Measurements from ENCODE around the gene TMOD4.

The TMOD4 gene

DNA sequence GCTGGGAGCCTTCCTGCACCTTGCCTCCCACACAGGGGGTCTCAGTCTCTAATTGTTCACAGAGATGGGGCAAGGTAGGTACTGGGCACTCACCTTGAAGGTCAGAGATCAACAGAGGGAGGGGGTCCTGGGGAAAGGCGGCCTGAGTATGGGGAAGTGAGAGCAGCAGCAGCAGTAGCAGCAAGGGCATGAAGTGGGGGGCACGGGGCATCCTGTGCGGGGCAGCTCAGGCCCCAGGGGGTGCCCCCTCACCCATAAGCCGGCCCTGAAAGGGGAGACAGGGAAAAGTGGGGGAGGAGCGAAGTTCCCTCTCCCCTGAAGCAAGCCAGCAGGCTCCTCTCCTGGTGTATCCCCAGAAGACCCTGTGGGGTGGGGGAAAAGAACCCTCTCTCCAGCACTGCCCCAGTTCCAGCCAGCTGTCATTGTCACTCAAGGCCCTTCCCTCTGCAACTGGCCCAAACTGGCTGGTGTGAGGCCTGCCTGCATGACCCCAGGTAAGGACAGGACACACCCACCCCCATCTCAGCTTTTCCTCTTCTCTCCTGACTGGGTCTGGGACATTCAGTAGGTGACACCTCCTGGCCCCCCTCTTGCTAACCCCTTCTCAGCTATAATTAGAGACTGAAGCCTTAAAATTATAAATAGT lies 33.2 kb downstream of the TMOD4 start:
- no peak for DNase-seq

DNA sequence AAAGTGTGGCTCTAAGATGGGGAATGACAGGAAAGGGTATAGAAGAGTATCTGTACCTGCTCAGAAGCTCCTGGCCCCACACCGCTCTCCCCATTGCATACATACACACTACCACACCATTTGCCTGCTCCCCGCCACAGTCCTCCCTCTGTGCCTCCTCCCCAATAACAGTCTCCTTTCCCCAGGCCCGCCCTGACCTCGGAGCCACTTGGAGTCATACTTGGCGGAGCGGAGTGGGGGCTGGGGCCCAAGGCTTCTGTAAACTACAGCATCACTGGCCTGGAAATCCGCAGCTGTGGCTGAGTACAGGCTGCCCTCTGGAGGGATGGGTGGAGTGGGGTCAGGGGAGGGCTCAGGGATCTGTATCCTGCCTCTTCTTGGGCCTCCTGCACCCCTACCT lies 38.0 kb downstream of the TMOD4 start:
- DNase-seq: no peak

GRCh38 chr1:151135433-151136385 lies 40.1 kb downstream of the TMOD4 start:
- no peak for DNase-seq

GRCh38 chr1:151134991-151135390 lies 40.8 kb downstream of the TMOD4 start:
- DNase-seq: no peak

GRCh38 chr1:151134396-151134795 lies 41.4 kb downstream of the TMOD4 start:
- DNase-seq: no peak

DNA sequence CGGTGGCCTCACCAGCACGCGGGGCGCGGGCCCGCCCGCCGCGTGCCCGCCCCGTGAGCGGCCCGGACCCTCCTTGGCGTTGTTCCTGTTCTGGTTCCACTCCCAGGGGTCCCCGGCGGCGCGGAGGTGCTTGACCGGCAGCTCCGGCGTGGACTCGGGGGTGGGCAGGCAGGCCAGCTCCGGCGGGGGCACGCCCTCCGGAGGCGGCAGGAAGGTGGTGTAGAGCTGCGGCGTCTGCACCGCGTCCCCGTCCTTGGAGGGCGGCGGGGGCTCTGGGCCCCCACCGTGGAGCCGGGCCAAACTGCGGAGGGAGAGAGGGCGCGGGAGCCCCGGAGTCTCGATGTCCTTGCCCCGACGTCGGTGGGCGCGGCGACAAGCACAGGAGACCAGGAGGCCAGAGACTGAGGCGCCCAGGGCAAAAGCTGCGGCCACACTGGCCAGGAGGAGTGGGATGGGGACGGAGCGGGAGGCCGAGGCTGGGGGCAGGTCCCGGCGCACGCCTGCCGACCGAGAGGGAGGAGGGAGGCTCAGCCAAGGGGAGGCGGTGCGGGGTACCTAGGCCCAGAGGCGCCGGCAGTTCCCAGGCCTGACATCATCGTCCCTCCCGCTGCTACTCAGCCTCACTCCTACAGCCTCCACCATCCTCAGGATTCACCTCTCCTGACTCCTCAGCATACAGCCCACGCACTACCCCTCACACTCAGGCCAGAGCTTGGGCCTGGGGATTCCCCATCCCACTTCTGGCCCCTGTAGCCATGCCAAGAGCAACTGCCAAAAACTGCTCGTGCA lies 42.6 kb downstream of the TMOD4 start:
- no peak for DNase-seq

- DNase-seq: no peak
These were observed 43.3 kb downstream of the TMOD4 start for GRCh38 chr1:151132335-151133017.

GRCh38 chr1:151131701-151132334 lies 44.0 kb downstream of the TMOD4 start:
- peak; percentile 74 for DNase-seq

DNA sequence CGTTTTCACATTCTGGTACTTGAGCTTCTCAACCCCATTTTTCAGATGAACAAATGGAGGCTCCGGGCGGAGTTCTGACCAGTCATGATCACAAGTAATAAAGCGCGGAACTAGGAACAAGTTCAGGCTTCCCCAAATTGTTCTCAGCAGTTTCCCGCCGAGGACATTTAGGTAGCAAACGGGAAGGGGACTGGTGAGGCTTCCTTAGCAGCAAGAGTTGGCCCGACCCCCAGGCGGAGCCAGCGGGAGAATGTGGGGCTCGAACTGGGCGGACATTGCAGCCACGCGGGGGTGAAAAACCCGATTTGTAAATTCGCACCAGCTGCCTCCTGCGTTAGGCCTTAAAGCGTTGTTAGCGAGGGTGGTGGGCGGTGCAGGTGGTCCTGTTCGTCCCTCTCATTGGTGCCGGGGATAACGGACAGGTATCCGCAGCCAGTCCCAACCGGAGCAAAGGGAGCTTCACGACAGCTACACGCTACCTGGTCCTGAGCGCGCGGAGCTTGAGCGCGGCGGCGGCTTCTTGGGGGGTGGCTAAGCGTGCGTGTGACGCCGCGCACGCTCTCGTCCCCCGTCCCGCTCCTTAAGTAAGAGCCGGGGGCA lies 44.7 kb downstream of the TMOD4 start:
- peak; percentile 95 for DNase-seq

- no peak for DNase-seq
These were observed 47.0 kb downstream of the TMOD4 start for GRCh38 chr1:151128800-151129199.

GRCh38 chr1:151124763-151125403 lies 50.9 kb downstream of the TMOD4 start:
- DNase-seq: no peak

Data from eye (tissue), 1 donor.